GM23338 (cell line): Measurements from ENCODE around the gene NXPH2. TPM values are rescaled to one million over a fixed set of nuclear protein-coding genes. Genes with fewer than 3 reads are reported as not detected.
A peak's percentile ranks its signal among the peaks of the same experiment; 100 is the strongest.

Experiments used
- ATAC-seq: fragments of 200-7000 bp; cut with Tn5 transposase; 3 replicates; pipeline ENCODE4 v1.9.1; 2020
- DNase-seq: peaks from one replicate; pipeline ENCODE4 v3.0.0-alpha.2; 2015; ENCODE audit warnings: low spot score
- H2AFZ ChIP-seq: fragments of 200-600 bp; sonication (generic); 2 replicates; pipeline ENCODE4 v1.8.0; 2016; ENCODE audit warnings: antibody characterized with exemption, mild to moderate bottlenecking, moderate library complexity
- H3F3A ChIP-seq: fragments of 200-600 bp; sonication (generic); replicated peaks from 2 replicates; pipeline ENCODE4 v1.8.0; 2017; ENCODE audit warnings: antibody characterized with exemption, mixed run types, low read depth
- H3K27ac ChIP-seq: fragments of 200-600 bp; sonication (generic); 2 replicates; pipeline ENCODE4 v1.6.1; 2016; ENCODE audit warnings: low read depth
- H3K27me3 ChIP-seq: fragments of 200-600 bp; sonication (generic); 2 replicates; pipeline ENCODE4 v1.8.0; 2016; ENCODE audit warnings: mild to moderate bottlenecking, mixed run types, moderate library complexity; ENCODE audit not compliant: insufficient read depth
- H3K36me3 ChIP-seq: fragments of 200-600 bp; sonication (generic); 2 replicates; pipeline ENCODE4 v1.8.0; 2016; ENCODE audit warnings: mild to moderate bottlenecking; ENCODE audit not compliant: insufficient read depth
- H3K4me1 ChIP-seq: fragments of 200-600 bp; sonication (generic); 2 replicates; pipeline ENCODE4 v1.8.0; 2016; ENCODE audit warnings: mild to moderate bottlenecking, moderate library complexity; ENCODE audit not compliant: insufficient read depth
- H3K4me2 ChIP-seq: fragments of 200-600 bp; sonication (generic); 2 replicates; pipeline ENCODE4 v1.7.1; 2017; ENCODE audit warnings: mixed run types
- H3K4me3 ChIP-seq: fragments of 200-600 bp; sonication (generic); 2 replicates; pipeline ENCODE4 v1.6.1; 2016; ENCODE audit warnings: mixed run types
- H3K79me2 ChIP-seq: fragments of 200-600 bp; sonication (generic); replicated peaks from 2 replicates; pipeline ENCODE4 v1.8.0; 2017; ENCODE audit warnings: mild to moderate bottlenecking; ENCODE audit not compliant: insufficient read depth
- H3K9me2 ChIP-seq: fragments of 200-600 bp; sonication (generic); 2 replicates; pipeline ENCODE4 v1.8.0; 2017; ENCODE audit not compliant: insufficient read depth
- H4K20me1 ChIP-seq: fragments of 200-600 bp; sonication (generic); replicated peaks from 2 replicates; pipeline ENCODE4 v1.8.0; 2017; ENCODE audit warnings: mild to moderate bottlenecking; ENCODE audit not compliant: insufficient read depth
- H3K27ac Mint-ChIP-seq: 2 replicates; pipeline ENCODE4 v1.8.0; 2020; ENCODE audit warnings: inconsistent platforms, mild to moderate bottlenecking, moderate library complexity, mixed read lengths
- H3K27me3 Mint-ChIP-seq: 3 replicates; pipeline ENCODE4 v1.8.0; 2022; ENCODE audit warnings: low read depth, mild to moderate bottlenecking, moderate library complexity, mixed read lengths, inconsistent platforms; ENCODE audit not compliant: insufficient read depth, poor library complexity
- H3K36me3 Mint-ChIP-seq: 3 replicates; pipeline ENCODE4 v1.8.0; 2021; ENCODE audit warnings: low read depth, mild to moderate bottlenecking, inconsistent platforms, moderate library complexity, mixed read lengths
- H3K4me1 Mint-ChIP-seq: 3 replicates; pipeline ENCODE4 v1.8.0; 2020; ENCODE audit warnings: mild to moderate bottlenecking, inconsistent platforms, mixed read lengths
- H3K4me3 Mint-ChIP-seq: 3 replicates; pipeline ENCODE4 v1.8.0; 2021; ENCODE audit warnings: moderate library complexity, mild to moderate bottlenecking, inconsistent platforms, mixed read lengths
- H3K9me3 Mint-ChIP-seq: 3 replicates; pipeline ENCODE4 v1.8.0; 2020; ENCODE audit warnings: moderate library complexity, mild to moderate bottlenecking, inconsistent platforms, mixed read lengths
- EZH2 ChIP-seq: fragments of 200-600 bp; sonication (generic); IDR thresholded peaks from one replicate; pipeline ENCODE4 v1.8.0; 2017; ENCODE audit warnings: antibody characterized with exemption, mild to moderate bottlenecking, low read depth; ENCODE audit not compliant: unreplicated experiment
- EZH2phosphoT487 ChIP-seq: fragments of 200-600 bp; sonication (generic); IDR thresholded peaks from one replicate; pipeline ENCODE4 v1.8.1; 2018; ENCODE audit warnings: antibody characterized with exemption; ENCODE audit not compliant: unreplicated experiment
- JUNB ChIP-seq: IDR thresholded peaks from one replicate; pipeline ENCODE4 v1.6.1; 2016; ENCODE audit warnings: antibody characterized with exemption; ENCODE audit not compliant: unreplicated experiment
- NANOG ChIP-seq: IDR thresholded peaks from 2 replicates; pipeline ENCODE4 v1.6.1; 2016; ENCODE audit warnings: antibody characterized with exemption, borderline replicate concordance
- POLR2AphosphoS5 ChIP-seq: IDR thresholded peaks from 2 replicates; pipeline ENCODE4 v1.6.1; 2016; ENCODE audit warnings: antibody characterized with exemption, low read depth
- ZNF114 ChIP-seq: fragments of 250-450 bp; sonication (Bioruptor Pico); IDR thresholded peaks from 2 replicates; pipeline ENCODE4 v1.5.0; 2020; ENCODE audit warnings: mild to moderate bottlenecking, moderate library complexity
- ZNF331 ChIP-seq: fragments of 250-450 bp; sonication (Bioruptor Pico); IDR thresholded peaks from 2 replicates; pipeline ENCODE4 v1.5.0; 2020; ENCODE audit warnings: low read depth, mild to moderate bottlenecking, moderate library complexity
- polyA plus RNA-seq: library from polyadenylated mRNA; unstranded; fragments of >200 nt; fragmentation: Nextera tagmentation; extraction: Ambion mirVana; gene quantifications from 2 replicates; pipeline ENCODE4 v1.2.1, GENCODE V29; 2016
- total RNA-seq: library from RNA; depleted of rRNA; stranded (reverse); fragments of >200 nt; shearing (Covaris generic); gene quantifications from 2 replicates; pipeline ENCODE4 v1.2.3, GENCODE V29; 2014
- TF ChIP-seq, protein P1 (sequence below), 2 experiments: fragments of 200-600 bp in 1 of 2; sonication (generic) in 1 of 2; conservative IDR thresholded peaks; 2 replicates each; pipeline versions ENCODE4 v1.5.1 to v1.6.1; 2016 to 2017; ENCODE audit warnings: antibody characterized with exemption in 2 of 2, low read depth in 2 of 2, mild to moderate bottlenecking in 2 of 2, moderate library complexity in 1 of 2
- TF ChIP-seq, protein P2 (sequence below): IDR thresholded peaks from 2 replicates; pipeline ENCODE4 v1.6.1; 2016; ENCODE audit warnings: antibody characterized with exemption
- TF ChIP-seq, protein P3 (sequence below): IDR thresholded peaks from one replicate; pipeline ENCODE4 v1.6.1; 2018; ENCODE audit warnings: antibody characterized with exemption; ENCODE audit not compliant: unreplicated experiment

Gene NXPH2
- total and polyA plus RNA-seq, 2 experiments from 2014 or later: 2.7 to 8.3 TPM

DNA sequence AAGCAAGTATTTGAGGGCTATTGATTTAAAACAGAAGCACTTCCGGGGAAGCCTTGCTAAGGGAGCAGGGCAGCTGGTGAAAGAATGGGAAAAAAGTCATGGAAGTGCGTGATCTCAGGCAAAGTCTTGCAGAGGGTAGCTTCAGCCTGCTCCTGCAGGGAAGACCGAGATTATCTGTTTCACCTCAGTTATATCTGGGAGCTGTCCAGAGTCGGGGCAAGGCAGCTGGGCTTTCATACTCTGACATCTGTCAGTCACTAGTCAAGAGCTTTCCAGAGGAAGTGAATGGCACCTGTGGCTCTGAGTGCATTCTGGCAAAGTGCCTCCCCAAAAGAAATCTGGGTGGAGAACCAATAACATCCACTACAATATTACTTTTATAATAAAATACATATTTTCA lies 8.7 kb downstream of the NXPH2 start:
- H3K27ac ChIP-seq: no peak overlapping the region
- H3K27ac Mint-ChIP-seq: no peak overlapping the region
- no peaks in the 10 kb centered on the region for H3K27me3 ChIP-seq

DNA sequence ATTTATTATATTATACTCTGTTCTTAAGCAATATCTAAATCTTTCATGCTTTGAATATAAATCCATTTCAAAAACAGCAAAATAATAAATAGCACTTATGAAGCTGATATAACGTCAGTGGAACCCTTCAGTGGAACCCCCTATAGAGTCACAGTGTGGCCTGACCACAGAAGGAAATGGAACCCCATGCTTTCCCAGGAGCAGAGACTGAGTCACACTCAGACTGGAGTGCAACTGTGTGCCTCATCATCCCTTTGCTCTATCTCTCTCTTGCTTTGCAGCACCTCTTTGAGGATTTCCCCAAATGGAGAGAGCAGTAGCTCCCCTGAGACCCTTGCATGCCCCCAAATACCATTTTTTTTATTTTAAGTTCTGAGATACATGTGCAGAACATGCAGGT lies 13.1 kb downstream of the NXPH2 start:
- Histone ChIP-seq H3K27me3 (no peaks in the 10 kb centered on the region), H3K4me3 (no peak overlapping the region), H3F3A (no peaks in the 10 kb centered on the region), H3K9me2 (no peaks in the 10 kb centered on the region), H2AFZ (no peak overlapping the region), H3K79me2 (peaks cover 55% of the 10 kb centered on the region), H3K36me3 (no peaks in the 10 kb centered on the region), H4K20me1 (no peaks in the 10 kb centered on the region), H3K27ac (no peak overlapping the region), H3K4me1 (peaks cover 51% of the 10 kb centered on the region), H3K4me2 (no peak overlapping the region)
- Mint-ChIP-seq H3K9me3 (no peaks in the 10 kb centered on the region), H3K36me3 (no peaks in the 10 kb centered on the region), H3K4me3 (no peak overlapping the region), H3K4me1 (peaks cover 38% of the 10 kb centered on the region), H3K27ac (peak overlapping the region; percentile 65), H3K27me3 (peaks cover 2% of the 10 kb centered on the region)
- no peak for ATAC-seq
- no peak for DNase-seq
- TF ChIP-seq ZNF331 (CRISPR knock-in tag) (no peak), POLR2AphosphoS5 (no peak), JUNB (no peak), EZH2 (no peak), EZH2phosphoT487 (no peak)
- TF ChIP-seq, protein P1, sequence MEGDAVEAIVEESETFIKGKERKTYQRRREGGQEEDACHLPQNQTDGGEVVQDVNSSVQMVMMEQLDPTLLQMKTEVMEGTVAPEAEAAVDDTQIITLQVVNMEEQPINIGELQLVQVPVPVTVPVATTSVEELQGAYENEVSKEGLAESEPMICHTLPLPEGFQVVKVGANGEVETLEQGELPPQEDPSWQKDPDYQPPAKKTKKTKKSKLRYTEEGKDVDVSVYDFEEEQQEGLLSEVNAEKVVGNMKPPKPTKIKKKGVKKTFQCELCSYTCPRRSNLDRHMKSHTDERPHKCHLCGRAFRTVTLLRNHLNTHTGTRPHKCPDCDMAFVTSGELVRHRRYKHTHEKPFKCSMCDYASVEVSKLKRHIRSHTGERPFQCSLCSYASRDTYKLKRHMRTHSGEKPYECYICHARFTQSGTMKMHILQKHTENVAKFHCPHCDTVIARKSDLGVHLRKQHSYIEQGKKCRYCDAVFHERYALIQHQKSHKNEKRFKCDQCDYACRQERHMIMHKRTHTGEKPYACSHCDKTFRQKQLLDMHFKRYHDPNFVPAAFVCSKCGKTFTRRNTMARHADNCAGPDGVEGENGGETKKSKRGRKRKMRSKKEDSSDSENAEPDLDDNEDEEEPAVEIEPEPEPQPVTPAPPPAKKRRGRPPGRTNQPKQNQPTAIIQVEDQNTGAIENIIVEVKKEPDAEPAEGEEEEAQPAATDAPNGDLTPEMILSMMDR (conservative IDR thresholded peaks at IDR 0.05; ENCODE audit: low read depth in 2 of 2): no peak

More for the DNA sequence above, 8.7 kb downstream of the NXPH2 start:
- Mint-ChIP-seq H3K9me3 (no peaks in the 10 kb centered on the region), H3K4me1 (peaks cover 41% of the 10 kb centered on the region), H3K27me3 (peaks cover 2% of the 10 kb centered on the region), H3K36me3 (no peaks in the 10 kb centered on the region), H3K4me3 (no peak overlapping the region)
- Histone ChIP-seq H4K20me1 (no peaks in the 10 kb centered on the region), H3K36me3 (no peaks in the 10 kb centered on the region), H3K79me2 (peaks cover 76% of the 10 kb centered on the region), H3K4me2 (no peak overlapping the region), H3F3A (no peaks in the 10 kb centered on the region), H3K9me2 (no peaks in the 10 kb centered on the region), H3K4me1 (peaks cover 54% of the 10 kb centered on the region), H2AFZ (no peak overlapping the region), H3K4me3 (no peak overlapping the region)
- TF ChIP-seq, protein P2, sequence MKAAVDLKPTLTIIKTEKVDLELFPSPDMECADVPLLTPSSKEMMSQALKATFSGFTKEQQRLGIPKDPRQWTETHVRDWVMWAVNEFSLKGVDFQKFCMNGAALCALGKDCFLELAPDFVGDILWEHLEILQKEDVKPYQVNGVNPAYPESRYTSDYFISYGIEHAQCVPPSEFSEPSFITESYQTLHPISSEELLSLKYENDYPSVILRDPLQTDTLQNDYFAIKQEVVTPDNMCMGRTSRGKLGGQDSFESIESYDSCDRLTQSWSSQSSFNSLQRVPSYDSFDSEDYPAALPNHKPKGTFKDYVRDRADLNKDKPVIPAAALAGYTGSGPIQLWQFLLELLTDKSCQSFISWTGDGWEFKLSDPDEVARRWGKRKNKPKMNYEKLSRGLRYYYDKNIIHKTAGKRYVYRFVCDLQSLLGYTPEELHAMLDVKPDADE: no peak
- TF ChIP-seq, protein P3, sequence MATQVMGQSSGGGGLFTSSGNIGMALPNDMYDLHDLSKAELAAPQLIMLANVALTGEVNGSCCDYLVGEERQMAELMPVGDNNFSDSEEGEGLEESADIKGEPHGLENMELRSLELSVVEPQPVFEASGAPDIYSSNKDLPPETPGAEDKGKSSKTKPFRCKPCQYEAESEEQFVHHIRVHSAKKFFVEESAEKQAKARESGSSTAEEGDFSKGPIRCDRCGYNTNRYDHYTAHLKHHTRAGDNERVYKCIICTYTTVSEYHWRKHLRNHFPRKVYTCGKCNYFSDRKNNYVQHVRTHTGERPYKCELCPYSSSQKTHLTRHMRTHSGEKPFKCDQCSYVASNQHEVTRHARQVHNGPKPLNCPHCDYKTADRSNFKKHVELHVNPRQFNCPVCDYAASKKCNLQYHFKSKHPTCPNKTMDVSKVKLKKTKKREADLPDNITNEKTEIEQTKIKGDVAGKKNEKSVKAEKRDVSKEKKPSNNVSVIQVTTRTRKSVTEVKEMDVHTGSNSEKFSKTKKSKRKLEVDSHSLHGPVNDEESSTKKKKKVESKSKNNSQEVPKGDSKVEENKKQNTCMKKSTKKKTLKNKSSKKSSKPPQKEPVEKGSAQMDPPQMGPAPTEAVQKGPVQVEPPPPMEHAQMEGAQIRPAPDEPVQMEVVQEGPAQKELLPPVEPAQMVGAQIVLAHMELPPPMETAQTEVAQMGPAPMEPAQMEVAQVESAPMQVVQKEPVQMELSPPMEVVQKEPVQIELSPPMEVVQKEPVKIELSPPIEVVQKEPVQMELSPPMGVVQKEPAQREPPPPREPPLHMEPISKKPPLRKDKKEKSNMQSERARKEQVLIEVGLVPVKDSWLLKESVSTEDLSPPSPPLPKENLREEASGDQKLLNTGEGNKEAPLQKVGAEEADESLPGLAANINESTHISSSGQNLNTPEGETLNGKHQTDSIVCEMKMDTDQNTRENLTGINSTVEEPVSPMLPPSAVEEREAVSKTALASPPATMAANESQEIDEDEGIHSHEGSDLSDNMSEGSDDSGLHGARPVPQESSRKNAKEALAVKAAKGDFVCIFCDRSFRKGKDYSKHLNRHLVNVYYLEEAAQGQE: peak; percentile 44
- TF ChIP-seq ZNF114 (CRISPR knock-in tag) (no peak), NANOG (no peak)
- TF ChIP-seq, protein P1 (conservative IDR thresholded peaks at IDR 0.05; ENCODE audit: low read depth in 2 of 2): no peak
- DNase-seq (peak; percentile 49), ATAC-seq (peak; percentile 50)
